Hematopoietic multipotent progenitor cell treated with erythropoietin and hydrocortisone succinate and interleukin-3 and kit ligand, for 6 days (in vitro differentiated cells): ENCODE results near the gene ICA1.
"Not testable (repeated sequence)": the region's sequence is repeated elsewhere in the genome, so short reads cannot be mapped to it uniquely, and the experiment has no call there.

Experiments
- DNase-seq: peaks from one replicate; pipeline ENCODE4 v3.0.0-alpha.2; 2015

The ICA1 gene

GRCh38 chr7:8128449-8129317 is 133.3 kb downstream of the ICA1 start:
- DNase-seq: peak; percentile 45

GRCh38 chr7:8126601-8127167 is 135.3 kb downstream of the ICA1 start:
- DNase-seq: peak; percentile 36

GRCh38 chr7:8125680-8126444 is 136.1 kb downstream of the ICA1 start:
- peak; percentile 61 for DNase-seq

GRCh38 chr7:8121243-8121642 is 140.7 kb downstream of the ICA1 start:
- no peak for DNase-seq

GRCh38 chr7:8120390-8121058 is 141.4 kb downstream of the ICA1 start:
- DNase-seq: no peak

- DNase-seq: no peak
Measured at GRCh38 chr7:8119262-8119661, 142.7 kb downstream of the ICA1 start.

- DNase-seq: no peak
Measured at GRCh38 chr7:8117195-8117594, 144.8 kb downstream of the ICA1 start.

GRCh38 chr7:8115547-8116402 is 146.2 kb downstream of the ICA1 start:
- no peak for DNase-seq

- DNase-seq: no peak
Measured at GRCh38 chr7:8114175-8114574, 147.8 kb downstream of the ICA1 start.

GRCh38 chr7:8113184-8113583 is 148.8 kb downstream of the ICA1 start:
- DNase-seq: no peak

- DNase-seq: no peak
Measured at GRCh38 chr7:8112685-8113084, 149.3 kb downstream of the ICA1 start.

GRCh38 chr7:8111282-8111960 is 150.5 kb downstream of the ICA1 start:
- no peak for DNase-seq

- DNase-seq: no peak
Measured at GRCh38 chr7:8109196-8110022, 152.6 kb downstream of the ICA1 start.

GRCh38 chr7:8105449-8106095 is 156.4 kb downstream of the ICA1 start:
- no peak for DNase-seq

- DNase-seq: no peak
Measured at GRCh38 chr7:8103282-8103681, 158.7 kb downstream of the ICA1 start.

GRCh38 chr7:8101292-8101691 is 160.7 kb downstream of the ICA1 start:
- not testable (repeated sequence) for DNase-seq

- no peak for DNase-seq
Measured at GRCh38 chr7:8094164-8095140, 167.5 kb downstream of the ICA1 start.

- no peak for DNase-seq
Measured at GRCh38 chr7:8092140-8092539, 169.8 kb downstream of the ICA1 start.
